Retinal pigment epithelial cell (primary cell): Measurements from ENCODE around the gene CLTC.
A peak's percentile ranks its signal among the peaks of the same experiment; 100 is the strongest.

Experiments used
- DNase-seq: peaks from one replicate; pipeline ENCODE4 v3.0.0-alpha.2; 2010; ENCODE audit warnings: low read depth
- H3K4me3 ChIP-seq: 2 replicates; pipeline ENCODE4 v1.5.1; 2011; ENCODE audit warnings: mild to moderate bottlenecking, low read length, control low read depth, moderate library complexity
- TF ChIP-seq, protein P1 (sequence below): conservative IDR thresholded peaks from 2 replicates; pipeline ENCODE4 v1.5.1; 2011; ENCODE audit warnings: low read depth, low read length, control low read depth, inconsistent platforms

CLTC gene

DNA sequence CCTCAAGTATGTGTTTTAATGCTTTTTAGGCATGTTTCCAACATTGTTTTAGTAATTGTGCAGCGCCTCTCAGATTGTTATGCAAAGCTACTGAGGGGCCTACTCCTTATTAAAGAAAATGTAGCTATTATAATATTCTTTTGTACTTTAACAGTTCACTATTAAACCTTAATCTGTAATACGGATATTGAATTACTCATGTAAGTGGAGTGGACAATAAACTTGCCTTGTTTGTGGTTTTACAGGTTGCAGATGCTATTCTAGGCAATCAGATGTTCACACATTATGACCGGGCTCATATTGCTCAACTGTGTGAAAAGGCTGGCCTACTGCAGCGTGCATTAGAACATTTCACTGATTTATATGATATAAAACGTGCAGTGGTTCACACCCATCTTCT lies 46.5 kb downstream of the CLTC start:
- DNase-seq, result no peak
- no peak overlapping the region for H3K4me3 ChIP-seq
- TF ChIP-seq, protein P1, sequence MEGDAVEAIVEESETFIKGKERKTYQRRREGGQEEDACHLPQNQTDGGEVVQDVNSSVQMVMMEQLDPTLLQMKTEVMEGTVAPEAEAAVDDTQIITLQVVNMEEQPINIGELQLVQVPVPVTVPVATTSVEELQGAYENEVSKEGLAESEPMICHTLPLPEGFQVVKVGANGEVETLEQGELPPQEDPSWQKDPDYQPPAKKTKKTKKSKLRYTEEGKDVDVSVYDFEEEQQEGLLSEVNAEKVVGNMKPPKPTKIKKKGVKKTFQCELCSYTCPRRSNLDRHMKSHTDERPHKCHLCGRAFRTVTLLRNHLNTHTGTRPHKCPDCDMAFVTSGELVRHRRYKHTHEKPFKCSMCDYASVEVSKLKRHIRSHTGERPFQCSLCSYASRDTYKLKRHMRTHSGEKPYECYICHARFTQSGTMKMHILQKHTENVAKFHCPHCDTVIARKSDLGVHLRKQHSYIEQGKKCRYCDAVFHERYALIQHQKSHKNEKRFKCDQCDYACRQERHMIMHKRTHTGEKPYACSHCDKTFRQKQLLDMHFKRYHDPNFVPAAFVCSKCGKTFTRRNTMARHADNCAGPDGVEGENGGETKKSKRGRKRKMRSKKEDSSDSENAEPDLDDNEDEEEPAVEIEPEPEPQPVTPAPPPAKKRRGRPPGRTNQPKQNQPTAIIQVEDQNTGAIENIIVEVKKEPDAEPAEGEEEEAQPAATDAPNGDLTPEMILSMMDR, result no peak

DNA sequence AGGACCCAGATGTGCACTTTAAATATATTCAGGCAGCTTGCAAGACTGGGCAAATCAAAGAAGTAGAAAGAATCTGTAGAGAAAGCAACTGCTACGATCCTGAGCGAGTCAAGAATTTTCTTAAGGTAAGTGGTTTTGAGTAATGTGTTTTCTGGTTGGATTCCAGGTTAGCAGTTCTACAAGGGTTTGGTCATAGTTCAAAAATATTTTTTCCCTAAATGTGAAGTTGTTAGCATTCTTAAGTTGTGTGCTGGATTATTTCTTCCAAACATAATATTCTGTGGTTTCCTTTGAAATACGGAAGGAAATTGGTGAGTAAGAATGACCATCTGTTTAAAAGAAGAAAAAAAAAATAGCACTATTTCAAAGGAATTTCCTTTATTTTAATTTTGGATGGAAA lies 49.1 kb downstream of the CLTC start:
- peak; percentile 28 for DNase-seq
- TF ChIP-seq, protein P1, result no peak
- no peak overlapping the region for H3K4me3 ChIP-seq

DNA sequence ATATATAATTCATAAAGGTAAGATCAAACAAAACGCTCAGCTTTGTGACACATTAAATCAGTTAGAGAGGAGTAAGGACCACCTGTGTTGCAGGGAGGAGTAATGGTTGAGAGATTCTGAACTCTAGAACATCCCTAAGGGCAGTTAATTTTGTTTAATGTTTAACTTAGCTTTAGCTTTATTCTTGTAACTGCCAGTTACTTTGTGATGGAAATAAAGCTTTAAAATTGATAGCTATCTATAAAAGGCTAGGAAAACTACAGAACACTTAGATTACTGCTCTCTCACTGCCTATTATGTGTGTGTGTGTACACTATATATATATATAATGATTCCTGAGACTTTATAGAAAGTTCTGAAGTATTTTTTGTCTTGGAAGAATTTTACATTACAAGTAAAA lies 49.7 kb downstream of the CLTC start:
- TF ChIP-seq, protein P1, result no peak
- no peak overlapping the region for H3K4me3 ChIP-seq
- no peak for DNase-seq

DNA sequence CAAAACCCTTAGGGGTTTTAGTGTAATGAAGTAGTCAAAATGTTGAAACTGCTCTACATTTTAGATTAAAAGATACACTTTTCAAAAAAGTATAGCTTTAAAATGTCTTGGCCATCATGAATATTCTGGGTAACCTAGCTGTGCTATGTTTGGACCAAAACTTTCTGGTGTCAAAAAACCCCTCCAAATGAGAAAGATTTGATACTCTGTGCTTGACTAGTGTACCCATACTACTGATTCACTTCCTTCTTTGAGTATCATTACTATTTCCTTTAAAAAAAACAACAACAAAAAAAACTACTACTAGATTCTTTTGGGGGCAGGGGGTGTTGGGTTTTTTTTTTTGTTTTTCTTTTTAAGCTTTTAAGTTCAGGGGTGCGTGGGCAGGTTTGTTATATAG lies 50.2 kb downstream of the CLTC start:
- TF ChIP-seq, protein P1, result no peak
- no peak for DNase-seq
- H3K4me3 ChIP-seq, result no peak overlapping the region

DNA sequence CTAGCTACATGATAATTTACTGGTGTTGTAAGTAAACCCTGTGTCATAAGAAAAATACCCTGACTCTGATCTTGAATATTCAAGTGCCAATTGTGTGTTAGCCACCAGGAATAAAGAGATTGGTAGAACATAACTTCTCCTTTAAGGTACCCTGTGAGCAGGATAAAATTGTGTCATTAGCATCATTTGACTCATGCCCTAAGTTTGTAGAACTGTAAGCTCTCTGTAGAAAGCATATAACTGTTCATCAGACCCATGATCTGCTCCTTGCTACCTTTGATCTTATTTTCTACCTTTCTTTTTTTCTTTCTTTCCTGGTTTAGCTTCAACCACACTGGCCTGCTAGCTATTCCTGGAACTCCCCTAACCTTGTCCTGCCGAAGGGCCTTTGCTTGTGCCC lies 51.7 kb downstream of the CLTC start:
- no peak overlapping the region for H3K4me3 ChIP-seq
- TF ChIP-seq, protein P1, result no peak
- no peak for DNase-seq

DNA sequence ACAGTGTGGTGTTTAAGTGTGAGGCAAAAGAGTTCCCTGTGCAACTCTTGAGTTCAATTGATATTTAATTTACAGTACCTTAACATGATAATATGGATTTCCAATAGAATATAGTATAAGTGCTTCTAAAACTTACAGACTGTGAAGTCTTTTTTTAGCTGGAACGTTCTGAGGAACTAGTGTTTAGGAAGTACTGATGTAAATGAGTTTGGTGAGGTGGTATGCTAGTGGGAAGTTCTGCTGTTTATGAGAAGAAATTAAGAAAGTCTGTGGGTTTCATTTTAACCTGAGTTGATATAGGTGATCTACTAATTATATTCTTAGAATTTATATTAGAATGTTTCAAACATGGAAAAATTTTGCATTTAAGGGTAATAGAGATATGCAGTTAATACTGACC lies 55.5 kb downstream of the CLTC start:
- H3K4me3 ChIP-seq, result no peak overlapping the region
- TF ChIP-seq, protein P1, result no peak
- no peak for DNase-seq

DNA sequence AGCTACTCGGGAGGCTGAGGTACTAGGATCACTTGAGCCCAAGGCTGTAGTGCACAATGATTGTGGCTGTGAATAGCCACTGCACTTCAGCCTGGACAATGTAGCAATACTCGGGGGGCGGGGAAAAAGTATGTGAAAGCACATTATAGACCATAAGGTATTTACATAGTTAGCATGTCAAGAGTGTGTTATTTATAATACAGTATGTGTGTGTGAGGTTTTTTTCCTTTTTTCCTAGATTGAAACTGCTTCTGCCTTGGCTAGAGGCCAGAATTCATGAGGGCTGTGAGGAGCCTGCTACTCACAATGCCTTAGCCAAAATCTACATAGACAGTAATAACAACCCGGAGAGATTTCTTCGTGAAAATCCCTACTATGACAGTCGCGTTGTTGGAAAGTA lies 57.0 kb downstream of the CLTC start:
- no peak for DNase-seq
- no peak overlapping the region for H3K4me3 ChIP-seq
- TF ChIP-seq, protein P1, result no peak
